Measurements from ENCODE around the gene HES3.

Gene HES3

DNA sequence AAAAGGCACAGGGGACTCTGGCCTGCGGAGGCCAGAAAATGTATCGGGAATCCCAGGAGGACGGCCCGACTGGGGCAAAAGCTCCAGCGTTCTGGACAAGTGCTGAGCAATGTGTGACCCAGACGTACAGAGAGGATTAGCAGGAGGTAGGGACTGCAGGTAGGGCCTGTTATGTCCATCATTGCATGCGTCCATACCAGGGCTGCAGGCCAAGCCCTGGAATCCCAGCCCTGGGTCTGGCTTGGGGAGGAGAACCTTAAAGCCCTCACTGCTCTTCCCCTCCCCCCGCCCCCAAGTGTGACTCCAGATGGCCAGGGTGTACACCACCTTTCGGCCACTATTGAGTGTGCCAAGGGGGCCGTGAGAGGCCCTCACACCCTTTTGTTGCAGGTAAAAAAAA is 36.1 kb upstream of the HES3 start:
- TF ChIP-seq, protein P1, sequence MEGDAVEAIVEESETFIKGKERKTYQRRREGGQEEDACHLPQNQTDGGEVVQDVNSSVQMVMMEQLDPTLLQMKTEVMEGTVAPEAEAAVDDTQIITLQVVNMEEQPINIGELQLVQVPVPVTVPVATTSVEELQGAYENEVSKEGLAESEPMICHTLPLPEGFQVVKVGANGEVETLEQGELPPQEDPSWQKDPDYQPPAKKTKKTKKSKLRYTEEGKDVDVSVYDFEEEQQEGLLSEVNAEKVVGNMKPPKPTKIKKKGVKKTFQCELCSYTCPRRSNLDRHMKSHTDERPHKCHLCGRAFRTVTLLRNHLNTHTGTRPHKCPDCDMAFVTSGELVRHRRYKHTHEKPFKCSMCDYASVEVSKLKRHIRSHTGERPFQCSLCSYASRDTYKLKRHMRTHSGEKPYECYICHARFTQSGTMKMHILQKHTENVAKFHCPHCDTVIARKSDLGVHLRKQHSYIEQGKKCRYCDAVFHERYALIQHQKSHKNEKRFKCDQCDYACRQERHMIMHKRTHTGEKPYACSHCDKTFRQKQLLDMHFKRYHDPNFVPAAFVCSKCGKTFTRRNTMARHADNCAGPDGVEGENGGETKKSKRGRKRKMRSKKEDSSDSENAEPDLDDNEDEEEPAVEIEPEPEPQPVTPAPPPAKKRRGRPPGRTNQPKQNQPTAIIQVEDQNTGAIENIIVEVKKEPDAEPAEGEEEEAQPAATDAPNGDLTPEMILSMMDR (IDR thresholded peaks at IDR 0.05; ENCODE audit: insufficient read depth, low read length, poor library complexity, severe bottlenecking), result no peak
- TF ChIP-seq EZH2phosphoT487 (conservative IDR thresholded peaks at IDR 0.05; ENCODE audit: low read length), result no peak
- Histone ChIP-seq H2AFZ (ENCODE audit: low read depth, low read length, severe bottlenecking) (no peak overlapping the region), H3K79me2 (ENCODE audit: insufficient read depth, low read length) (no peaks in the 10 kb centered on the region), H3K9ac (ENCODE audit: low read length) (no peak overlapping the region), H3K4me2 (ENCODE audit: low read depth, low read length, poor library complexity, severe bottlenecking) (no peak overlapping the region), H4K20me1 (ENCODE audit: low read depth, low read length) (no peaks in the 10 kb centered on the region), H3K36me3 (ENCODE audit: low read length) (no peaks in the 10 kb centered on the region), H3K27ac (ENCODE audit: low read depth, low read length) (no peak overlapping the region), H3K4me3 (ENCODE audit: insufficient read depth, low read length, poor library complexity, severe bottlenecking) (no peak overlapping the region), H3F3A (ENCODE audit: insufficient read depth) (no peaks in the 10 kb centered on the region), H3K9me3 (ENCODE audit: insufficient read depth, low read length) (no peaks in the 10 kb centered on the region), H3K27me3 (ENCODE audit: low read length) (no peaks in the 10 kb centered on the region), H3K9me2 (replicated peaks; ENCODE audit: insufficient read depth, low read length) (no peaks in the 10 kb centered on the region)

DNA sequence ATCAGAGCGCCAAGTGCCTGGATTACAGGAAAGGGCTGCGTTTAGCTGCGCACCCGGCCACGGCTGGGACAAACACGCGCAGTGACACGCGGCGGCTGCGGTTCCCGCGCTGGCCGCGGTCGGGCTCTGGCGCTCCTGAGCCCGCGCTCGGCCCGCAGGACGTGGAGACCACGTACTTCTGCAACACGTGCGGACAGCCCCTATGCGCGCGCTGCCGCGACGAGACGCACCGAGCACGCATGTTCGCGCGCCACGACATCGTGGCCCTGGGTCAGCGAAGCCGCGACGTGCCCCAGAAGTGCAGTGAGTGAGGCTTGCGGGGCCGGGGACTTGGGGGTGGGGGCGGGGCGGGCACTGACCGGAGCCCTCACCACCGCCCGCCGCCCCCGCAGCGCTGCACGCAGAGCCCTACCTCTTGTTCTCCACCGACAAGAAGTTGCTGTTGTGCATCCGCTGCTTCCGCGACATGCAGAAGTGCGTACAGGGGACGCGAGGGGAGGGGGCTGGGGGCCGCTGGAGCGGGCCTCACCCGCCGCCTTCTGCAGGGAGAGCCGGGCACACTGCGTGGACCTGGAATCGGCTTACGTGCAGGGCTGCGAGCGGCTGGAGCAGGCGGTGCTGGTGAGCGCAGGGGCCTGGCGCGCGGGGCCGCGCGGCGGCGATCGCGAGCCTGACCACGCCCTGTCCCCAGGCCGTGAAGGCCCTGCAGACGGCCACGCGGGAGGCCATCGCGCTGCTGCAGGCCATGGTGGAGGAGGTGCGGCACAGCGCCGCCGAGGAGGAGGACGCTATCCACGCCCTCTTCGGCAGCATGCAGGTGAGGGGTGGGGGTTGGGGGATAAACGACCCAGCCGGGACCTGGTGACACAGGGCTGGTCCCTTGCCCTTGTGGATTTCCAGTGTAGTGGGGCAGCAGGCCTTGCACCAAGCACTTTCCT is 35.0 kb upstream of the HES3 start:
- Histone ChIP-seq H3K79me2 (ENCODE audit: insufficient read depth, low read length) (no peaks in the 10 kb centered on the region), H3K9ac (ENCODE audit: low read length) (no peak overlapping the region), H3K4me2 (ENCODE audit: low read depth, low read length, poor library complexity, severe bottlenecking) (no peak overlapping the region), H4K20me1 (ENCODE audit: low read depth, low read length) (no peaks in the 10 kb centered on the region), H3K36me3 (ENCODE audit: low read length) (no peaks in the 10 kb centered on the region), H2AFZ (ENCODE audit: low read depth, low read length, severe bottlenecking) (no peak overlapping the region), H3F3A (ENCODE audit: insufficient read depth) (no peaks in the 10 kb centered on the region), H3K27ac (ENCODE audit: low read depth, low read length) (no peak overlapping the region), H3K9me2 (replicated peaks; ENCODE audit: insufficient read depth, low read length) (no peaks in the 10 kb centered on the region), H3K27me3 (ENCODE audit: low read length) (no peaks in the 10 kb centered on the region), H3K9me3 (ENCODE audit: insufficient read depth, low read length) (no peaks in the 10 kb centered on the region), H3K4me3 (ENCODE audit: insufficient read depth, low read length, poor library complexity, severe bottlenecking) (no peak overlapping the region)
- TF ChIP-seq, protein P1 (IDR thresholded peaks at IDR 0.05; ENCODE audit: insufficient read depth, low read length, poor library complexity, severe bottlenecking), result no peak
- TF ChIP-seq EZH2phosphoT487 (conservative IDR thresholded peaks at IDR 0.05; ENCODE audit: low read length), result no peak

DNA sequence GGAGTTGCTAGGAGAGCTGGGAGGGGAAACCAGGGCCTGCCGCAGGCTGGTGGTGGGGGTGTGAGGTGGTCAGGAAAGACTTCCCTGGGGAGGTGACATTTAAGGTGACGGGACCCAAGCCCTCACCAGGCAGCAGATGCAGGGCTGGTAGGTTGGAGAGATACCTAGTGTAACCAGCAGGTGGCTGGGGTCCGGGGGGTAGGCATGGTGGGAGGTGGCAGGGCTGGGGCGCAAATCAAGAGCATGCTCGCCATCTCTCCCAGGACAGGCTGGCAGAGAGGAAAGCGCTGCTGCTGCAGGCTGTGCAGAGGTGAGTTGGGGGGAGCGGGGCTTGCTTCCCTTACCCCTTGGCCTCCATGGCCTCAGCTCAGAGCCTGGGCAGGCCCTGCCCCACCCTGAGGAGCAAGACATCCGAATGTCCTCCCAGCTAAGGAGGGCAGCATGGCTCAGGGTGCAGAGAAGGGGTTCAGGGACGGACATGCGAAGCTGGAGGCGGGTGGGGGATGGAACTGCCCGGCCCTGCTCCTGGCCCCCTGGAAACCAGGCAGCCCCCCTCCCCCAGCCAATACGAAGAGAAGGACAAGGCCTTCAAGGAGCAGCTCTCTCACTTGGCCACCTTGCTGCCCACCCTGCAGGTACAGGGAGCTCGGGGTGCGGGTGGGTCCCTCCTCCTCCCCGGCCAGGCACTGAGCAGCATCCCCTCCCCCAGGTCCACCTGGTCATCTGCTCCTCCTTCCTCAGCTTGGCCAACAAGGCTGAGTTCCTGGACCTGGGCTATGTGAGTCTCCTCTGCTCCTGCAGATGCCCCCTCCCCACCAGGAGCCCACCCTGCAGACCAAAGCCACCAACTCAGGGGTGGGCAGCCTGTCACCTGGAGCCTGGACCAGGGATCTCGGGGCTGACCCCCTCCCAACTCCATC is 34.1 kb upstream of the HES3 start:
- Histone ChIP-seq H3K9me2 (replicated peaks; ENCODE audit: insufficient read depth, low read length) (no peaks in the 10 kb centered on the region), H3K9me3 (ENCODE audit: insufficient read depth, low read length) (no peaks in the 10 kb centered on the region), H3K4me3 (ENCODE audit: insufficient read depth, low read length, poor library complexity, severe bottlenecking) (no peak overlapping the region), H3K79me2 (ENCODE audit: insufficient read depth, low read length) (no peaks in the 10 kb centered on the region), H3K36me3 (ENCODE audit: low read length) (no peaks in the 10 kb centered on the region), H3K4me2 (ENCODE audit: low read depth, low read length, poor library complexity, severe bottlenecking) (no peak overlapping the region), H3K27ac (ENCODE audit: low read depth, low read length) (no peak overlapping the region), H2AFZ (ENCODE audit: low read depth, low read length, severe bottlenecking) (no peak overlapping the region), H3K27me3 (ENCODE audit: low read length) (no peaks in the 10 kb centered on the region), H3K9ac (ENCODE audit: low read length) (no peak overlapping the region), H3F3A (ENCODE audit: insufficient read depth) (no peaks in the 10 kb centered on the region), H4K20me1 (ENCODE audit: low read depth, low read length) (no peaks in the 10 kb centered on the region)
- TF ChIP-seq EZH2phosphoT487 (conservative IDR thresholded peaks at IDR 0.05; ENCODE audit: low read length), result no peak
- TF ChIP-seq, protein P1 (IDR thresholded peaks at IDR 0.05; ENCODE audit: insufficient read depth, low read length, poor library complexity, severe bottlenecking), result no peak
